Neuronal stem cell (in vitro differentiated cells): ENCODE data around the gene EME1.
A peak's percentile ranks its signal among the peaks of the same experiment; 100 is the strongest.

Experiments used
- DNase-seq: peaks from one replicate; pipeline ENCODE4 v3.0.0-alpha.2; 2013; ENCODE audit warnings: low spot score
- H2AFZ ChIP-seq: one replicate; pipeline ENCODE4 v1.6.1; 2013; ENCODE audit warnings: mild to moderate bottlenecking, low read length, inconsistent platforms
- H2AK5ac ChIP-seq: 2 replicates; pipeline ENCODE4 v1.6.1; 2013; ENCODE audit warnings: low read depth, mild to moderate bottlenecking, inconsistent platforms, low read length, moderate library complexity, mixed read lengths
- H2BK120ac ChIP-seq: 2 replicates; pipeline ENCODE4 v1.6.1; 2013; ENCODE audit warnings: low read depth, mild to moderate bottlenecking, inconsistent platforms, low read length, moderate library complexity, mixed read lengths
- H2BK12ac ChIP-seq: one replicate; pipeline ENCODE4 v1.6.1; 2013; ENCODE audit warnings: low read length, inconsistent platforms
- H2BK15ac ChIP-seq: 2 replicates; pipeline ENCODE4 v1.6.1; 2013; ENCODE audit warnings: mild to moderate bottlenecking, low read length, inconsistent platforms, mixed read lengths
- H2BK5ac ChIP-seq: one replicate; pipeline ENCODE4 v1.6.1; 2013; ENCODE audit warnings: inconsistent platforms, mild to moderate bottlenecking, low read length, moderate library complexity
- H3K14ac ChIP-seq: one replicate; pipeline ENCODE4 v1.6.1; 2013; ENCODE audit warnings: low read length, inconsistent platforms
- H3K18ac ChIP-seq: 2 replicates; pipeline ENCODE4 v1.6.1; 2013; ENCODE audit warnings: low read length, inconsistent platforms
- H3K23ac ChIP-seq: 2 replicates; pipeline ENCODE4 v1.6.1; 2013; ENCODE audit warnings: low read depth, mild to moderate bottlenecking, mixed read lengths, low read length, inconsistent platforms; ENCODE audit not compliant: poor library complexity
- H3K27ac ChIP-seq: replicated peaks from 3 replicates; pipeline ENCODE4 v1.5.1; 2013; ENCODE audit warnings: low read length, inconsistent platforms
- H3K27me3 ChIP-seq, 3 experiments: 2 replicates each; pipeline ENCODE4 v1.6.1; 2013; ENCODE audit warnings: low read length in 3 of 3, mild to moderate bottlenecking in 2 of 3, inconsistent platforms in 1 of 3, low read depth in 1 of 3, mixed read lengths in 1 of 3, moderate library complexity in 1 of 3; ENCODE audit not compliant: control insufficient read depth in 3 of 3, insufficient read depth in 3 of 3
- H3K36me3 ChIP-seq, 2 donors: replicated peaks in 1 of 2; 2 replicates each; pipeline ENCODE4 v1.6.1; 2013; ENCODE audit warnings: low read length in 2 of 2; ENCODE audit not compliant: control insufficient read depth in 2 of 2, insufficient read depth in 2 of 2
- H3K4ac ChIP-seq: 2 replicates; pipeline ENCODE4 v1.6.1; 2013; ENCODE audit warnings: inconsistent platforms, mild to moderate bottlenecking, low read length, moderate library complexity
- H3K4me1 ChIP-seq, 2 donors: 1 replicate in 1 of 2; 2 replicates in 1 of 2; pipeline ENCODE4 v1.6.1; 2013; ENCODE audit warnings: low read length in 2 of 2, low read depth in 1 of 2; ENCODE audit not compliant: control insufficient read depth in 2 of 2, insufficient read depth in 1 of 2
- H3K4me2 ChIP-seq: one replicate; pipeline ENCODE4 v1.6.1; 2013; ENCODE audit warnings: mild to moderate bottlenecking, low read length, inconsistent platforms; ENCODE audit not compliant: insufficient read depth, poor library complexity, severe bottlenecking
- H3K4me3 ChIP-seq, 2 donors: 2 replicates each; pipeline ENCODE4 v1.5.1; 2013; ENCODE audit warnings: low read length in 2 of 2, mild to moderate bottlenecking in 2 of 2, inconsistent platforms in 1 of 2, moderate library complexity in 1 of 2
- H3K79me1 ChIP-seq: one replicate; pipeline ENCODE4 v1.6.1; 2013; ENCODE audit warnings: low read depth, mild to moderate bottlenecking, inconsistent platforms, low read length, moderate library complexity
- H3K9ac ChIP-seq: one replicate; pipeline ENCODE4 v1.6.1; 2013; ENCODE audit warnings: mild to moderate bottlenecking, low read depth, low read length, inconsistent platforms; ENCODE audit not compliant: poor library complexity
- H3K9me3 ChIP-seq, 2 donors: replicated peaks in 1 of 2; 2 replicates each; pipeline versions ENCODE3 to v1.6.1; 2013; ENCODE audit warnings: low read length in 2 of 2, mild to moderate bottlenecking in 2 of 2, inconsistent platforms in 1 of 2, low read depth in 1 of 2, mixed read lengths in 1 of 2, moderate library complexity in 1 of 2; ENCODE audit not compliant: control insufficient read depth in 2 of 2, insufficient read depth in 1 of 2
- H4K8ac ChIP-seq: one replicate; pipeline ENCODE4 v1.6.1; 2013; ENCODE audit warnings: low read depth, mild to moderate bottlenecking, inconsistent platforms, low read length, moderate library complexity
- H4K91ac ChIP-seq: one replicate; pipeline ENCODE4 v1.6.1; 2013; ENCODE audit warnings: low read length, low read depth, mild to moderate bottlenecking, inconsistent platforms; ENCODE audit not compliant: poor library complexity
- WGBS, 2 donors: extraction: QIAGEN DNeasy Blood & Tissue Kit; methylation state at CpG; one replicate each; pipeline ENCODE4 v1.1.7; 2013; ENCODE audit warnings: missing lambda C conversion rate in 2 of 2, mixed read lengths in 1 of 2; ENCODE audit not compliant: insufficient read length in 2 of 2, insufficient replicate concordance in 1 of 2; ENCODE audit errors: extremely low coverage in 2 of 2; 5-methylcytosine and 5-hydroxymethylcytosine counted together

EME1 gene

GRCh38 chr17:50352693-50353599, 20.1 kb upstream of the EME1 start:
- Histone ChIP-seq H3K4me3 (no peak overlapping the region), H3K18ac (no peak overlapping the region), H3K23ac (no peak overlapping the region), H3K27me3 (no peaks in the 10 kb centered on the region), H3K4me2 (no peak overlapping the region), H3K4ac (no peak overlapping the region), H2BK120ac (no peak overlapping the region), H3K9me3 (no peaks in the 10 kb centered on the region), H3K79me1 (peaks cover 21% of the 10 kb centered on the region), H2BK15ac (no peak overlapping the region), H4K91ac (no peak overlapping the region), H3K27ac (no peak overlapping the region), H3K14ac (no peak overlapping the region), H2BK5ac (no peak overlapping the region), H2AFZ (no peak overlapping the region), H3K4me1 (peaks cover 5 to 7% of the 10 kb centered on the region in 2 donors), H2BK12ac (no peak overlapping the region), H4K8ac (no peak overlapping the region), H2AK5ac (no peak overlapping the region), H3K36me3 (peaks cover 52 to 65% of the 10 kb centered on the region in 2 donors), H3K9ac (peak overlapping the region; percentile 54)
- DNase-seq: no peak
- no CpG with 5 or more reads among the region's 21 CpGs for WGBS, 2 donors

GRCh38 chr17:50353600-50354195, 19.3 kb upstream of the EME1 start:
- Histone ChIP-seq H3K79me1 (peaks cover 24% of the 10 kb centered on the region), H3K9ac (no peak overlapping the region), H2AK5ac (no peak overlapping the region), H3K4me3 (no peak overlapping the region), H2BK15ac (no peak overlapping the region), H3K36me3 (peaks cover 58 to 72% of the 10 kb centered on the region in 2 donors), H3K18ac (no peak overlapping the region), H3K4me1 (peaks cover under 1 to 2% of the 10 kb centered on the region in 2 donors), H3K27me3 (no peaks in the 10 kb centered on the region), H3K14ac (peak overlapping the region; percentile 38), H2BK12ac (no peak overlapping the region), H2BK120ac (no peak overlapping the region), H3K4ac (no peak overlapping the region), H4K8ac (no peak overlapping the region), H2BK5ac (peak overlapping the region; percentile 82), H3K23ac (peak overlapping the region; percentile 43), H4K91ac (no peak overlapping the region), H2AFZ (no peak overlapping the region), H3K4me2 (no peak overlapping the region), H3K27ac (no peak overlapping the region), H3K9me3 (no peaks in the 10 kb centered on the region)
- WGBS, 2 donors: no CpG with 5 or more reads among the region's 27 CpGs
- no peak for DNase-seq

DNA sequence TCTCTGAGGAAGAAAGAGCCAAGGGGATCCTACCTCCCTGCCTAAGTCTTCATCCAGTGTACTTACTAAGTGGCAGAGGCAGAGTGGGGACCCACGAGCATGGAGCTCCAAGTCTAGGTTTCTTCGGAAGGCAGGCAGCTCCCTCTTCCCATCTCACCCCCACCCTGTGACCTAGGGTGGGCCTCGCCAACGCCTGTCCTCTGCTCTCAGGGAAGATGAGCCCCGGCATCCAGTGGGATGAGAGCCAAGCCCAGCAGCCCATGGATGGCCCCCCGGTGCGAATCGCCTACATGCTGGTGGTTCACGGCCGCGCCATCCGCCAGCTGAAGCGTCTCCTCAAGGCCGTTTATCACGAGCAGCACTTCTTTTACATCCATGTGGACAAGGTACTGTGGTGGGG, 18.8 kb upstream of the EME1 start:
- no peak overlapping the region for H3K4me3 ChIP-seq
- no peak overlapping the region for H3K27ac ChIP-seq
- no peaks in the 10 kb centered on the region for H3K27me3 ChIP-seq
- H4K8ac ChIP-seq: no peak overlapping the region
- no peak for DNase-seq
- peaks cover 20% of the 10 kb centered on the region for H3K79me1 ChIP-seq
- H3K9ac ChIP-seq: no peak overlapping the region
- peak overlapping the region; percentile 82 for H2BK5ac ChIP-seq
- H3K4me1 ChIP-seq: peaks cover 0 to under 1% of the 10 kb centered on the region in 2 donors
- no peaks in the 10 kb centered on the region for H3K9me3 ChIP-seq
- H2AK5ac ChIP-seq: no peak overlapping the region
- H4K91ac ChIP-seq: no peak overlapping the region
- H2AFZ ChIP-seq: no peak overlapping the region
- peak overlapping the region; percentile 3 for H3K4ac ChIP-seq
- no peak overlapping the region for H2BK12ac ChIP-seq
- peaks cover 62 to 77% of the 10 kb centered on the region in 2 donors for H3K36me3 ChIP-seq
- no peak overlapping the region for H3K4me2 ChIP-seq
- no peak overlapping the region for H2BK15ac ChIP-seq
- WGBS, 2 donors: no CpG with 5 or more reads among the region's 15 CpGs
- H2BK120ac ChIP-seq: no peak overlapping the region
- H3K14ac ChIP-seq: no peak overlapping the region
- no peak overlapping the region for H3K18ac ChIP-seq
- peak overlapping the region; percentile 43 for H3K23ac ChIP-seq

DNA sequence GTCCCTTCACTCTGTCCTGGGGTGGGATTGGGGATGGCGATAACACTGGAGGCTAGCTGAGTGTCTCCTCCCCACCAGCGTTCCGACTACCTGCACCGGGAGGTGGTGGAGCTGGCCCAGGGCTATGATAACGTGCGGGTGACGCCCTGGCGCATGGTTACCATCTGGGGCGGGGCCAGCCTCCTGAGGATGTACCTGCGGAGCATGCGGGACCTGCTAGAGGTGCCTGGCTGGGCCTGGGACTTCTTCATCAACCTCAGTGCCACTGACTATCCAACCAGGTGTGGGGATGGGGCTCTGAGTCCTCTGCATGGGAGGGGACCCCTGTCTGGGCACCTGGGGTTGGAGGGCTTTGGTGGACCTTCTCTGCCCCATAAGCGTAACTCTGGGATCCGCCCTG, 18.3 kb upstream of the EME1 start:
- Histone ChIP-seq H3K18ac (no peak overlapping the region), H4K8ac (no peak overlapping the region), H2AK5ac (no peak overlapping the region), H3K4me3 (no peak overlapping the region), H3K9me3 (no peaks in the 10 kb centered on the region), H3K4me1 (peaks cover 0 to 2% of the 10 kb centered on the region in 2 donors), H2BK120ac (no peak overlapping the region), H2BK5ac (peak overlapping the region; percentile 39), H2BK12ac (no peak overlapping the region), H3K4me2 (no peak overlapping the region), H3K79me1 (peaks cover 20% of the 10 kb centered on the region), H3K14ac (no peak overlapping the region), H4K91ac (no peak overlapping the region), H3K27me3 (no peaks in the 10 kb centered on the region), H3K36me3 (peaks cover 66 to 81% of the 10 kb centered on the region in 2 donors), H2AFZ (no peak overlapping the region), H3K27ac (no peak overlapping the region), H3K23ac (peak overlapping the region; percentile 6), H3K4ac (no peak overlapping the region), H3K9ac (no peak overlapping the region), H2BK15ac (no peak overlapping the region)
- no CpG with 5 or more reads among the region's 13 CpGs for WGBS, 2 donors
- DNase-seq: no peak
